Hepatocyte (in vitro differentiated cells): ENCODE data around the gene STT3A.

ENCODE experiments used
- EZH2 ChIP-seq: fragments of 200-600 bp; sonication (generic); IDR thresholded peaks from 2 replicates; pipeline ENCODE4 v1.6.1; 2016; ENCODE audit warnings: antibody characterized with exemption, mild to moderate bottlenecking, borderline replicate concordance
- EZH2phosphoT487 ChIP-seq: fragments of 200-600 bp; sonication (generic); IDR thresholded peaks from one replicate; pipeline ENCODE4 v1.6.1; 2018; ENCODE audit warnings: antibody characterized with exemption, mild to moderate bottlenecking, low read depth, moderate library complexity; ENCODE audit not compliant: unreplicated experiment, severe bottlenecking
- TF ChIP-seq, protein P1 (sequence below): fragments of 200-600 bp; sonication (generic); IDR thresholded peaks from 2 replicates; pipeline ENCODE4 v1.5.1; 2016; ENCODE audit warnings: antibody characterized with exemption, mild to moderate bottlenecking; ENCODE audit not compliant: poor library complexity

DNA sequence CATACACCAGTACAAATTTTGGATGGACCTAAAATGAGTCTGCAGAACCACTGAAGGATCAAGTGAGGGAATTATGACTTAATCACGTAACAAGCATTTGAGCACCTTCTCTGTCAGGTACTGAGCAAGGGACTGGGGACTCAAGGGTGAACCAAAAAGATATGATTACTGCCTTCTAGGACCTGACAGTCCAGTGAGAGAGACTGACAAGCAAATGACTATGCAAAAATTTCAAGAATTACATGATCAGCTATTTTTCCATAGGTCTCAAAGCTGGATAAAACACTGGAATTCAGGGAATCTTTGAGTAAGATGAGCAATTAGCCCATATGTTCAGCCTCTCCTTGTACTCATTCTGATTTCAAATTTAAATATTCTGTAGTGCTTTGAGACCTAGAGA lies 5.2 kb upstream of the STT3A start:
- TF ChIP-seq EZH2 (no peak), EZH2phosphoT487 (no peak)
- TF ChIP-seq, protein P1, sequence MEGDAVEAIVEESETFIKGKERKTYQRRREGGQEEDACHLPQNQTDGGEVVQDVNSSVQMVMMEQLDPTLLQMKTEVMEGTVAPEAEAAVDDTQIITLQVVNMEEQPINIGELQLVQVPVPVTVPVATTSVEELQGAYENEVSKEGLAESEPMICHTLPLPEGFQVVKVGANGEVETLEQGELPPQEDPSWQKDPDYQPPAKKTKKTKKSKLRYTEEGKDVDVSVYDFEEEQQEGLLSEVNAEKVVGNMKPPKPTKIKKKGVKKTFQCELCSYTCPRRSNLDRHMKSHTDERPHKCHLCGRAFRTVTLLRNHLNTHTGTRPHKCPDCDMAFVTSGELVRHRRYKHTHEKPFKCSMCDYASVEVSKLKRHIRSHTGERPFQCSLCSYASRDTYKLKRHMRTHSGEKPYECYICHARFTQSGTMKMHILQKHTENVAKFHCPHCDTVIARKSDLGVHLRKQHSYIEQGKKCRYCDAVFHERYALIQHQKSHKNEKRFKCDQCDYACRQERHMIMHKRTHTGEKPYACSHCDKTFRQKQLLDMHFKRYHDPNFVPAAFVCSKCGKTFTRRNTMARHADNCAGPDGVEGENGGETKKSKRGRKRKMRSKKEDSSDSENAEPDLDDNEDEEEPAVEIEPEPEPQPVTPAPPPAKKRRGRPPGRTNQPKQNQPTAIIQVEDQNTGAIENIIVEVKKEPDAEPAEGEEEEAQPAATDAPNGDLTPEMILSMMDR = no peak
